WTC11 (cell line): ENCODE measurements around the gene CDKL5. TPM values are rescaled to one million over a fixed set of nuclear protein-coding genes. Genes with fewer than 3 reads are reported as not detected.

Experiments used
- ATAC-seq: fragments of 200-7000 bp; cut with Tn5 transposase; 2 replicates; pipeline ENCODE4 v1.10.0; 2021; ENCODE audit warnings: mild to moderate bottlenecking, moderate library complexity
- CTCF ChIA-PET: fragments of 300-600 bp; sonication (Branson Sonifier 250); formaldehyde crosslinking; loops from one replicate; lab custom pipeline; 2021; ENCODE audit warnings: antibody characterized with exemption; lab: Charles Lee
- POLR2A ChIA-PET: fragments of 350-600 bp; sonication (Branson Sonifier 250); formaldehyde crosslinking; loops from one replicate; lab custom pipeline; 2021; ENCODE audit warnings: antibody characterized with exemption; lab: Charles Lee
- DNase-seq: peaks from one replicate; pipeline ENCODE4 v3.0.0; 2021; ENCODE audit warnings: low spot score
- H3K27ac Mint-ChIP-seq: 2 replicates; pipeline ENCODE4 v1.8.0; 2021; ENCODE audit warnings: mixed read lengths
- H3K27me3 Mint-ChIP-seq: 2 replicates; pipeline ENCODE4 v1.8.0; 2021; ENCODE audit warnings: low read depth, mild to moderate bottlenecking, moderate library complexity, mixed read lengths
- H3K36me3 Mint-ChIP-seq: 2 replicates; pipeline ENCODE4 v1.8.0; 2021; ENCODE audit warnings: mixed read lengths
- H3K4me1 Mint-ChIP-seq: 2 replicates; pipeline ENCODE4 v1.8.0; 2022; ENCODE audit warnings: mixed read lengths
- H3K4me3 Mint-ChIP-seq: 2 replicates; pipeline ENCODE4 v1.8.0; 2021; ENCODE audit warnings: mild to moderate bottlenecking, moderate library complexity, mixed read lengths
- H3K9me3 Mint-ChIP-seq: 2 replicates; pipeline ENCODE4 v1.8.0; 2021; ENCODE audit warnings: mixed read lengths
- CREM ChIP-seq: sonication (generic); formaldehyde crosslinking; IDR thresholded peaks from 2 replicates; pipeline ENCODE4 v1.8.1; 2022; ENCODE audit warnings: mild to moderate bottlenecking, missing genetic modification reagents, moderate library complexity
- E2F1 ChIP-seq: sonication (generic); formaldehyde crosslinking; IDR thresholded peaks from 2 replicates; pipeline ENCODE4 v1.8.0; 2022; ENCODE audit warnings: mild to moderate bottlenecking, missing genetic modification reagents
- E2F4 ChIP-seq: sonication (generic); formaldehyde crosslinking; IDR thresholded peaks from 2 replicates; pipeline ENCODE4 v1.8.1; 2022; ENCODE audit warnings: low read depth, mild to moderate bottlenecking, moderate library complexity, missing genetic modification reagents, borderline replicate concordance
- ESRRA ChIP-seq: sonication (generic); formaldehyde crosslinking; IDR thresholded peaks from 2 replicates; pipeline ENCODE4 v1.8.1; 2022; ENCODE audit warnings: mild to moderate bottlenecking, missing genetic modification reagents, borderline replicate concordance
- FOXK1 ChIP-seq: sonication (generic); formaldehyde crosslinking; IDR thresholded peaks from 2 replicates; pipeline ENCODE4 v1.8.0; 2022; ENCODE audit warnings: mild to moderate bottlenecking, moderate library complexity, missing genetic modification reagents
- GABPB1 ChIP-seq: sonication (generic); formaldehyde crosslinking; IDR thresholded peaks from 2 replicates; pipeline ENCODE4 v1.8.1; 2023; ENCODE audit warnings: mild to moderate bottlenecking, missing genetic modification reagents
- GRHL2 ChIP-seq: fragments of 250-450 bp; sonication (Bioruptor Pico); IDR thresholded peaks from 2 replicates; pipeline ENCODE4 v1.8.0; 2022; ENCODE audit warnings: mild to moderate bottlenecking, moderate library complexity; ENCODE audit not compliant: insufficient replicate concordance, severe bottlenecking
- HMGA2 ChIP-seq: fragments of 250-450 bp; sonication (Bioruptor Pico); IDR thresholded peaks from 2 replicates; pipeline ENCODE4 v1.4.0; 2021; ENCODE audit warnings: mild to moderate bottlenecking, moderate library complexity
- KAT7 ChIP-seq: sonication (generic); formaldehyde crosslinking; IDR thresholded peaks from 2 replicates; pipeline ENCODE4 v1.8.1; 2023; ENCODE audit warnings: missing genetic modification reagents, mild to moderate bottlenecking, borderline replicate concordance
- MAX ChIP-seq: sonication (generic); formaldehyde crosslinking; IDR thresholded peaks from 2 replicates; pipeline ENCODE4 v1.8.0; 2022; ENCODE audit warnings: mild to moderate bottlenecking, missing genetic modification reagents
- NFATC4 ChIP-seq: fragments of 250-450 bp; sonication (Bioruptor Pico); IDR thresholded peaks from 2 replicates; pipeline ENCODE4 v1.9.0; 2021; ENCODE audit warnings: mild to moderate bottlenecking
- NR1H2 ChIP-seq: sonication (generic); formaldehyde crosslinking; IDR thresholded peaks from 2 replicates; pipeline ENCODE4 v1.9.0; 2021; ENCODE audit warnings: mild to moderate bottlenecking, moderate library complexity, missing genetic modification reagents
- NR3C1 ChIP-seq: sonication (generic); formaldehyde crosslinking; conservative IDR thresholded peaks from 2 replicates; pipeline ENCODE4 v1.8.1; 2023; ENCODE audit warnings: low read depth, mild to moderate bottlenecking, missing genetic modification reagents
- RORB ChIP-seq: fragments of 250-450 bp; sonication (Bioruptor Pico); IDR thresholded peaks from 2 replicates; pipeline ENCODE4 v1.9.0; 2021; ENCODE audit warnings: mild to moderate bottlenecking
- SP1 ChIP-seq: sonication (generic); formaldehyde crosslinking; conservative IDR thresholded peaks from 2 replicates; pipeline ENCODE4 v1.8.1; 2022; ENCODE audit warnings: missing genetic modification reagents
- ZNF281 ChIP-seq: sonication (generic); formaldehyde crosslinking; IDR thresholded peaks from 2 replicates; pipeline ENCODE4 v1.8.0; 2023; ENCODE audit warnings: mild to moderate bottlenecking, missing genetic modification reagents
- ZNF396 ChIP-seq: fragments of 250-450 bp; sonication (Bioruptor Pico); IDR thresholded peaks from 2 replicates; pipeline ENCODE4 v1.8.0; 2021; ENCODE audit warnings: mild to moderate bottlenecking, moderate library complexity, borderline replicate concordance
- ZNF423 ChIP-seq: fragments of 250-450 bp; sonication (Bioruptor Pico); IDR thresholded peaks from 2 replicates; pipeline ENCODE4 v2.1.2; 2022; ENCODE audit warnings: mild to moderate bottlenecking, moderate library complexity
- ZSCAN18 ChIP-seq: fragments of 250-450 bp; sonication (Bioruptor Pico); IDR thresholded peaks from 2 replicates; pipeline ENCODE4 v2.1.2; 2022; ENCODE audit warnings: mild to moderate bottlenecking, moderate library complexity
- total RNA-seq: library from RNA; stranded (reverse); gene quantifications from 3 replicates; pipeline ENCODE4 v1.2.3, GENCODE V29; 2021

Gene CDKL5
- total RNA-seq, 1 experiment from 2014 or later, result 13.6 TPM

GRCh38 chrX:18630934-18631333, 205.5 kb downstream of the CDKL5 start:
- H3K9me3 Mint-ChIP-seq, result peaks cover 6% of the 10 kb centered on the region
- no peak overlapping the region for H3K4me3 Mint-ChIP-seq
- no peaks in the 10 kb centered on the region for H3K27me3 Mint-ChIP-seq
- ChIA-PET POLR2A (no interaction called here), CTCF (no interaction called here)
- DNase-seq, result no peak
- H3K4me1 Mint-ChIP-seq, result peaks cover 20% of the 10 kb centered on the region
- H3K27ac Mint-ChIP-seq, result no peak overlapping the region
- TF ChIP-seq MAX (no peak), NFATC4 (CRISPR knock-in tag) (no peak), NR1H2 (CRISPR knock-in tag) (no peak)
- no peak for ATAC-seq
- H3K36me3 Mint-ChIP-seq, result peaks cover 16% of the 10 kb centered on the region

GRCh38 chrX:18638398-18638797, 213.0 kb downstream of the CDKL5 start:
- no peaks in the 10 kb centered on the region for H3K27me3 Mint-ChIP-seq
- H3K27ac Mint-ChIP-seq, result no peak overlapping the region
- DNase-seq, result no peak
- peaks cover 23% of the 10 kb centered on the region for H3K4me1 Mint-ChIP-seq
- POLR2A ChIA-PET, result no interaction called here
- no peak overlapping the region for H3K4me3 Mint-ChIP-seq
- H3K36me3 Mint-ChIP-seq, result peaks cover 10% of the 10 kb centered on the region
- no peak for ATAC-seq
- TF ChIP-seq RORB (CRISPR knock-in tag), result no peak
- TF ChIP-seq NR3C1 (CRISPR knock-in tag), result no peak
- TF ChIP-seq ZNF423 (CRISPR knock-in tag), result no peak
- TF ChIP-seq FOXK1 (CRISPR knock-in tag), result no peak
- TF ChIP-seq ESRRA (CRISPR knock-in tag), result no peak
- TF ChIP-seq KAT7 (CRISPR knock-in tag), result no peak
- TF ChIP-seq SP1, result no peak
- no peak for TF ChIP-seq NFATC4 (CRISPR knock-in tag)
- TF ChIP-seq CREM, result no peak
- no peak for TF ChIP-seq E2F4 (CRISPR knock-in tag)
- no peak for TF ChIP-seq GRHL2 (CRISPR knock-in tag)
- no peak for TF ChIP-seq ZNF396 (CRISPR knock-in tag)
- no peak for TF ChIP-seq ZSCAN18 (CRISPR knock-in tag)
- no peak for TF ChIP-seq GABPB1 (CRISPR knock-in tag)
- TF ChIP-seq HMGA2 (CRISPR knock-in tag), result no peak
- no peak for TF ChIP-seq E2F1 (CRISPR knock-in tag)
- TF ChIP-seq MAX, result no peak
- TF ChIP-seq ZNF281 (CRISPR knock-in tag), result no peak
- TF ChIP-seq, all 79 proteins: peak for 0
- CTCF ChIA-PET, result no interaction called here
- peaks cover 6% of the 10 kb centered on the region for H3K9me3 Mint-ChIP-seq
